Kidney (tissue), 14 donors: ENCODE results near the gene ZMYND19. TPM values are rescaled to one million over a fixed set of nuclear protein-coding genes. Genes with fewer than 3 reads are reported as not detected.

Experiments
- DNase-seq, 5 donors: peaks; one replicate each; pipeline ENCODE4 v3.0.0-alpha.2; 2013 to 2020
- FAIRE-seq: peaks from 2 replicates; lab custom pipeline; 2012; peaks lifted over from hg19 to GRCh38; lab: Jason Lieb, UNC
- H3K27ac ChIP-seq, 2 donors: one replicate each; pipeline ENCODE4 v1.7.0; 2013; ENCODE audit warnings: low read depth in 2 of 2, low read length in 2 of 2, inconsistent platforms in 1 of 2
- H3K27me3 ChIP-seq: one replicate; pipeline ENCODE4 v1.7.1; 2013; ENCODE audit warnings: low read length, inconsistent platforms; ENCODE audit not compliant: control insufficient read depth, insufficient read depth
- H3K36me3 ChIP-seq, 3 donors: one replicate each; pipeline versions ENCODE4 v1.7.0 to v1.7.1; 2013; ENCODE audit warnings: low read length in 3 of 3, control low read depth in 1 of 3, inconsistent platforms in 1 of 3; ENCODE audit not compliant: insufficient read depth in 3 of 3, control insufficient read depth in 2 of 3
- H3K4me1 ChIP-seq, 3 donors: one replicate each; pipeline versions ENCODE4 v1.7.0 to v1.7.1; 2013; ENCODE audit warnings: low read length in 3 of 3, inconsistent platforms in 1 of 3, low read depth in 1 of 3; ENCODE audit not compliant: control insufficient read depth in 2 of 3, insufficient read depth in 2 of 3
- H3K4me3 ChIP-seq, 3 donors: one replicate each; pipeline versions ENCODE4 v1.7.0 to v1.8.1; 2013; ENCODE audit warnings: low read length in 3 of 3, control low read depth in 1 of 3, inconsistent platforms in 1 of 3
- H3K9ac ChIP-seq, 3 donors: one replicate each; pipeline versions ENCODE4 v1.7.0 to v1.7.1; 2013; ENCODE audit warnings: low read length in 3 of 3, control low read depth in 1 of 3, inconsistent platforms in 1 of 3
- H3K9me3 ChIP-seq, 3 donors: one replicate each; pipeline versions ENCODE4 v1.7.0 to v1.7.1; 2013; ENCODE audit warnings: low read length in 3 of 3, control low read depth in 1 of 3, inconsistent platforms in 1 of 3; ENCODE audit not compliant: control insufficient read depth in 2 of 3, insufficient read depth in 1 of 3
- intact Hi-C: fragments of 100-400 bp; cut with DNase I; formaldehyde crosslinking; loops from one replicate; pipeline ENCODE4 v1.11.1; 2022
- polyA plus RNA-seq: library from polyadenylated mRNA; stranded (reverse); fragments of 350-450 nt; fragmentation: Illumina TruSeq; extraction: RNeasy Lipid Tissue Mini Kit (QIAGEN cat#74804); gene quantifications from one replicate; pipeline ENCODE4 v1.2.3, GENCODE V29; 2014; ENCODE audit warnings: low read depth, low replicate concordance; ENCODE audit not compliant: insufficient read depth
- total RNA-seq: library from RNA; stranded (reverse); fragmentation: NEBNext Ultra II Directional; extraction: Animal tissue kit (Norgen Biotek cat#: 25700); gene quantifications from one replicate; pipeline ENCODE4 v1.2.1, GENCODE V29; 2021
- TF ChIP-seq, protein P1 (sequence below): IDR thresholded peaks from 3 replicates; pipeline ENCODE4 v1.5.1; 2012; ENCODE audit warnings: mild to moderate bottlenecking, moderate library complexity, borderline replicate concordance; ENCODE audit not compliant: insufficient read depth; ENCODE audit errors: extremely low read depth
- donor health status: control.
- donor health status: control.
- donor health status: control.
- donor health status: control.
- donor health status: control.
- donor health status: DM: yes; HTN: yes; CAD: no.
- donor health status: Normal renal cell carcinoma (clear cell type).

Gene ZMYND19
- total and polyA plus RNA-seq, 2 donors from 2014 or later = 13.5 to 19.1 TPM

DNA sequence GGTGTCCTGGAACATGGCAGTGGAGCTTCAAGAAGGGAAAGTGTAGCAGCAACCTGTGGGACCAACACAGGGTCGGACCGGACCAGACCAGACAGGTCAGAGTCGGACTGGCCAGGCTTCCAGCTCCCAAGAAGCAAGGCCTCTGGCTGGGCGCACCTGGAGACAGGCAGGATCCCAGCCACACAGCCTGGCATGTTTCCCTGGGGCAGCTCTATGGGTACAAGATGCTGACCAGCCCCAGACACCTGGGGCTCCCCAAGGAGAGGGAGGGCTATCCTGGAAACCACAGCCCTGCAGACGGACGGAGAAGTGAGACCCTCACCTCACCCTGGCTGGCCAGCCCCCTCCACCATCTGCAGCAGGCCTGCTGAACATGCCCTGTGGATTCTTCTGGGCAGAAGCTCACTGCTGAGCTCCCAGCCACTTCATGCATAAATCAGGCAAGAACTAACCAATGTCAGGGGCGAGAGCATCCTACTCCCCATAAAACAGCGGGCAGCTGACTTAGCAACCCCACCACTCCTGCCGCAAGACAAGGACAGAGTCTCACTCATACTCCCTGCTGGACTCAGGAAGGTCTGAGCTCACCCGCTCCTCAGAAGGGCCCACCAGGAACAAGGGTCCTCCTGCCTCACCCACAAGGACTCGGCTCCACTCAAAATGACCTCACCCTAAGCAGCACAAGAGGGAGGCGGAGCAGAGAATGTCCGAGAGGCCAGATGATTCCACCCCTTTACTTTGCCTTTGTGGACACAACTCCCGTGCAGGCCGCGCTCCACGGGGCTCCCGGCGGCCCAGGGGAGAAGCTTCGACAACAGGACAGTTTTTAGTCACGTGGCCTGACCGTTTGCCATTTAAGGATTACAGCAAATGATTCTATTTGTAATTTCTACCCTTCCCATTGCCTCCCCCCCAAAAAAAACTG is 8.7 kb downstream of the ZMYND19 start:
- intact Hi-C loops = no loop called here
- no peak overlapping the region for H3K4me3 ChIP-seq
- no peaks in the 10 kb centered on the region for H3K9me3 ChIP-seq
- H3K36me3 ChIP-seq = peaks cover 0 to 9% (median 3%) of the 10 kb centered on the region in 3 donors
- H3K9ac ChIP-seq = peak overlapping the region in 1 of 3 donors; percentile 40
- no peaks in the 10 kb centered on the region for H3K27me3 ChIP-seq
- H3K27ac ChIP-seq = no peak overlapping the region
- peaks cover 0 to 13% (median 4%) of the 10 kb centered on the region in 3 donors for H3K4me1 ChIP-seq
- TF ChIP-seq, protein P1, sequence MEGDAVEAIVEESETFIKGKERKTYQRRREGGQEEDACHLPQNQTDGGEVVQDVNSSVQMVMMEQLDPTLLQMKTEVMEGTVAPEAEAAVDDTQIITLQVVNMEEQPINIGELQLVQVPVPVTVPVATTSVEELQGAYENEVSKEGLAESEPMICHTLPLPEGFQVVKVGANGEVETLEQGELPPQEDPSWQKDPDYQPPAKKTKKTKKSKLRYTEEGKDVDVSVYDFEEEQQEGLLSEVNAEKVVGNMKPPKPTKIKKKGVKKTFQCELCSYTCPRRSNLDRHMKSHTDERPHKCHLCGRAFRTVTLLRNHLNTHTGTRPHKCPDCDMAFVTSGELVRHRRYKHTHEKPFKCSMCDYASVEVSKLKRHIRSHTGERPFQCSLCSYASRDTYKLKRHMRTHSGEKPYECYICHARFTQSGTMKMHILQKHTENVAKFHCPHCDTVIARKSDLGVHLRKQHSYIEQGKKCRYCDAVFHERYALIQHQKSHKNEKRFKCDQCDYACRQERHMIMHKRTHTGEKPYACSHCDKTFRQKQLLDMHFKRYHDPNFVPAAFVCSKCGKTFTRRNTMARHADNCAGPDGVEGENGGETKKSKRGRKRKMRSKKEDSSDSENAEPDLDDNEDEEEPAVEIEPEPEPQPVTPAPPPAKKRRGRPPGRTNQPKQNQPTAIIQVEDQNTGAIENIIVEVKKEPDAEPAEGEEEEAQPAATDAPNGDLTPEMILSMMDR = no peak
- DNase-seq = peak in 1 of 5 donors; percentile 77
- no peak for FAIRE-seq

DNA sequence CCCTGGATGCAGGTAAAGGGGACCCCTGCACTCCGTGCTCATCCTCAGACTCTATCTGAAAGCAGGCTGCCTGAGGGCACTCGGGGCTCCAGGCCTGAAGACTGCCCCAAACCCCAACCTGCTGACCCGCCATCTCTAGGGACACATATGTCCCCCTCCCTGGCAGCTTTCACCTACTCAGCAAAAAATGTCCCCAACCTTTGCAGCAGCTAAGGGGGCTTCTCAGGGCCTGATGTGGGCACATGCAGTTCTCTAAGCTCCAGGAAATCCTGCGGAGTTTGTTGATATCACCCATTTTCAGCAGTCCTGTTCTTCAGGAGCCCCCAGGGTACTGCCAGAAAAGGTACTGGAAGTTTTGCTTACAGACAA is 9.4 kb downstream of the ZMYND19 start:
- no peak for FAIRE-seq
- H3K4me1 ChIP-seq = peaks cover 0 to 13% (median 4%) of the 10 kb centered on the region in 3 donors
- peaks cover 0 to 11% (median 5%) of the 10 kb centered on the region in 3 donors for H3K36me3 ChIP-seq

DNA sequence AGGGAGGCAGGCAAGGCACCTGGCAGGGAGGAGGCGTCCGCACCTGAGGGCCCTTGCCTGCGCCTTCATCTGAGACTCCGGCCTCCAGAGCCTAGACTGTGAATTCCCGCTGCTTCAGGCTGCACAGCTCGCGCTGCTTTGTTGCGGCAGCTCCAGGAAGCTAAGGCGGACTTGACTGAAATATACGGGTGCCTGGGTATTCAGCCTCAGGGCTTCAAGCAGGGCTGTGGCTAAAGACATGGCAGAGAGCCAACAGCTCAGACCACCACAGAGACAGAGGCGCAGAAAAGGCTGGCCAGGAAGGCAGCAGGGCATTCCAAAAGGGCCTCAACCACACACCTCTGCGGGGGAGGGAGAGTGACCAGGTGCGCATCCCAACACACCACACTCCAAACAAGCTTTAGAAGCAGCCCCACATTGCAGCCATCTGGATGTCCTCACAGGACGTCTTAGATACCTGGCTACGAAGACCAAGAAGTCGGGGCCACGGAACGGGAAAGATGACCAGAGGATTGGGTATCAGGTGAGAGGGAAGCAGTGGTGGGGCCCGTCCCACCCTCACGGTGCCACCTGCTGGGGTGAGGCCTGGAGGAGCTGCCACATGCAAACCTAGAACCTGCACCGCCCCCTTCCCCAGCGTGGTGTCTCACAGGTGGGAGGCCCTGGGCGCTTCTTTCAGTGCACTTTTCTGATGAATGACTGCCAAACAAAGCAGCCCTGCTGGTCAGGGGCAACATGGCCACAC is 9.9 kb downstream of the ZMYND19 start:
- TF ChIP-seq, protein P1 = no peak
- Histone ChIP-seq H3K36me3 (peaks cover 3 to 17% (median 9%) of the 10 kb centered on the region in 3 donors), H3K27me3 (no peaks in the 10 kb centered on the region), H3K4me1 (peaks cover 0 to 13% (median 4%) of the 10 kb centered on the region in 3 donors), H3K27ac (no peak overlapping the region), H3K9ac (peak overlapping the region in 1 of 3 donors; percentile 40), H3K4me3 (no peak overlapping the region), H3K9me3 (no peaks in the 10 kb centered on the region)
- no peak for DNase-seq
- FAIRE-seq = no peak
- intact Hi-C loops = no loop called here

More for the DNA sequence above, 9.4 kb downstream of the ZMYND19 start:
- Histone ChIP-seq H3K27ac (no peak overlapping the region), H3K9me3 (no peaks in the 10 kb centered on the region), H3K4me3 (no peak overlapping the region), H3K27me3 (no peaks in the 10 kb centered on the region), H3K9ac (peak overlapping the region in 1 of 3 donors; percentile 40)
- TF ChIP-seq, protein P1 = no peak
- intact Hi-C loops = no loop called here
- no peak for DNase-seq
